ENCODE data around the gene RGS21. TPM values are rescaled to one million over a fixed set of nuclear protein-coding genes. Genes with fewer than 3 reads are reported as not detected.
"Not testable (repeated sequence)": the region's sequence is repeated elsewhere in the genome, so short reads cannot be mapped to it uniquely, and the experiment has no call there.

Gene RGS21
- total RNA-seq, 4 donors from 2014 or later = not detected

DNA sequence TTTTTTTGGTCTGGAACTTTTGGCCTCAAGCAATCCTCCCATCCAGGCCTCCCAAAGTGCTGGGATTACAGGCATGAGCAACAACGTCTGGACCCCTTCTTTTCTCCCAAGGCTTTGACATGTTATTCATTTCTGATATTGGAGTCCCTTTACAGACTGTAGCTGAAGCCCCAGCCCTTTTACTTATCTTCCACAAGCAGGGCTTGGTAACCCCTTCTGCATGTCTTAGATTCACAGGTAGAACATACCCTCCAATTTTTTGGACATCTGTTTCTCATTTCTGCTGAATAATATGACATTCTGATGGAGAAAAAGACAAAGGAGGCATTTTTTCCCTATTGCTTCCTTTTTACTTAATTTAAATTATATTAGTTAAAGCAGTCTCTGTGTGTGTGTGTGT, 39.2 kb upstream of the RGS21 start:
- H3K4me3 ChIP-seq (ENCODE audit: low read depth, poor library complexity, severe bottlenecking) = no peak overlapping the region
- intact Hi-C loops (cut with DNase I; ENCODE audit: low total_unique reads) = no loop called here
- WGBS, 2 donors = 44 to 52% methylated on average over 1 of the region's 1 CpG
- TF ChIP-seq, protein P1, sequence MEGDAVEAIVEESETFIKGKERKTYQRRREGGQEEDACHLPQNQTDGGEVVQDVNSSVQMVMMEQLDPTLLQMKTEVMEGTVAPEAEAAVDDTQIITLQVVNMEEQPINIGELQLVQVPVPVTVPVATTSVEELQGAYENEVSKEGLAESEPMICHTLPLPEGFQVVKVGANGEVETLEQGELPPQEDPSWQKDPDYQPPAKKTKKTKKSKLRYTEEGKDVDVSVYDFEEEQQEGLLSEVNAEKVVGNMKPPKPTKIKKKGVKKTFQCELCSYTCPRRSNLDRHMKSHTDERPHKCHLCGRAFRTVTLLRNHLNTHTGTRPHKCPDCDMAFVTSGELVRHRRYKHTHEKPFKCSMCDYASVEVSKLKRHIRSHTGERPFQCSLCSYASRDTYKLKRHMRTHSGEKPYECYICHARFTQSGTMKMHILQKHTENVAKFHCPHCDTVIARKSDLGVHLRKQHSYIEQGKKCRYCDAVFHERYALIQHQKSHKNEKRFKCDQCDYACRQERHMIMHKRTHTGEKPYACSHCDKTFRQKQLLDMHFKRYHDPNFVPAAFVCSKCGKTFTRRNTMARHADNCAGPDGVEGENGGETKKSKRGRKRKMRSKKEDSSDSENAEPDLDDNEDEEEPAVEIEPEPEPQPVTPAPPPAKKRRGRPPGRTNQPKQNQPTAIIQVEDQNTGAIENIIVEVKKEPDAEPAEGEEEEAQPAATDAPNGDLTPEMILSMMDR (IDR thresholded peaks at IDR 0.05) = no peak
- DNase-seq (ENCODE audit: low spot score in 2 of 2) = no peak

GRCh38 chr1:192284927-192285326, 31.9 kb upstream of the RGS21 start:
- intact Hi-C loops (cut with DNase I; ENCODE audit: low total_unique reads) = no loop called here
- 82 to 83% methylated on average over 2 of the region's 2 CpGs for WGBS, 2 donors
- no peak for TF ChIP-seq POLR2A (IDR thresholded peaks at IDR 0.05)
- TF ChIP-seq, protein P1 (IDR thresholded peaks at IDR 0.05) = no peak
- H3K4me3 ChIP-seq (ENCODE audit: low read depth, poor library complexity, severe bottlenecking) = no peak overlapping the region
- no peak for DNase-seq (ENCODE audit: low spot score in 2 of 2)

GRCh38 chr1:192303029-192303428, 13.8 kb upstream of the RGS21 start:
- intact Hi-C loops (cut with DNase I; ENCODE audit: low total_unique reads) = no loop called here
- TF ChIP-seq, protein P1 (IDR thresholded peaks at IDR 0.05) = no peak
- no peak for TF ChIP-seq POLR2A (IDR thresholded peaks at IDR 0.05)
- no peak for DNase-seq (ENCODE audit: low spot score in 2 of 2)
- no peak overlapping the region for H3K4me3 ChIP-seq (ENCODE audit: low read depth, poor library complexity, severe bottlenecking)
- 71 to 76% methylated on average over 1 of the region's 1 CpG for WGBS, 2 donors

- intact Hi-C loops (cut with DNase I; ENCODE audit: low total_unique reads); H3K4me3 ChIP-seq (ENCODE audit: low read depth, poor library complexity, severe bottlenecking); DNase-seq (ENCODE audit: low spot score in 2 of 2): not testable (repeated sequence)
- WGBS, 2 donors = 94 to 96% methylated on average over 2 of the region's 2 CpGs
These were observed 8.5 kb upstream of the RGS21 start for GRCh38 chr1:192308314-192308713.

- intact Hi-C loops (cut with DNase I; ENCODE audit: low total_unique reads) = no loop called here
- WGBS, 2 donors = 44 to 65% methylated on average over 1 of the region's 1 CpG
These were observed 5.5 kb upstream of the RGS21 start for GRCh38 chr1:192311281-192311680.

DNA sequence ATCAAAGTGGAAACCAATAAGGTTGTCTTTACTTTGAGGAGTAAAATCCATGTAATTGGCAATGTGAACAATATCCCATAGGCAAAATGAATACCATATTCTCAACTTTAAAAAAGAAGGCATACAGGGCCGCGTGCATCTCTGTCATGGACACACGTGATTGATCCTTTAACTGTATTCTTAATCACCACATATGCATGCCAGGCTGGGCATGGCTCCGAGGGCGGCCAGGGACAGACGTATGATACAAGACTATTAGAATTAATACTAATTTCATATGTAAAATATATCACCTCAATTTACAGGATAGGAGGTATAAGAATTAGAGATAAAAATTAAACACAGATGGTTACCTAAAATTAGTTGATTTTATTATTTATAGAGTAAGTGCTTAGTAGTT, 11.2 kb downstream of the RGS21 start:
- WGBS, 2 donors = 66 to 80% methylated on average over 6 of the region's 6 CpGs
- TF ChIP-seq POLR2A (IDR thresholded peaks at IDR 0.05) = no peak
- TF ChIP-seq, protein P1 (IDR thresholded peaks at IDR 0.05) = no peak
- intact Hi-C loops (cut with DNase I; ENCODE audit: low total_unique reads) = no loop called here
- H3K4me3 ChIP-seq (ENCODE audit: low read depth, poor library complexity, severe bottlenecking) = no peak overlapping the region
- DNase-seq (ENCODE audit: low spot score in 2 of 2) = no peak

More at GRCh38 chr1:192311281-192311680, 5.5 kb upstream of the RGS21 start:
- TF ChIP-seq, protein P1 (IDR thresholded peaks at IDR 0.05) = no peak
- TF ChIP-seq POLR2A (IDR thresholded peaks at IDR 0.05) = no peak
- no peak for DNase-seq (ENCODE audit: low spot score in 2 of 2)
- H3K4me3 ChIP-seq (ENCODE audit: low read depth, poor library complexity, severe bottlenecking) = no peak overlapping the region

All from lower leg skin (tissue), 4 donors.